ENCODE data around the gene DYRK4. TPM values are rescaled to one million over a fixed set of nuclear protein-coding genes. Genes with fewer than 3 reads are reported as not detected.

The DYRK4 gene
- total and polyA plus RNA-seq, 2 of the 8 experiments (the other 6 are each of a cell fraction or from before 2014, with no cell fraction given), result 10.5 to 11.4 TPM

GRCh38 chr12:4628406-4628805 lies 66.4 kb downstream of the DYRK4 start:
- H3K14ac ChIP-seq (ENCODE audit: insufficient read length), result no peak overlapping the region
- FAIRE-seq, result no peak
- H4K8ac ChIP-seq (ENCODE audit: extremely low read depth, insufficient read depth, low read length), result no peak overlapping the region; the same call in 1 of the 2 replicates
- no peaks in the 10 kb centered on the region; a peak in 1 of 7 replicates for H3K27me3 ChIP-seq (replicated peaks in 1 of 4; ENCODE audit: control insufficient read depth in 3 of 4, extremely low read depth in 1 of 4, insufficient read depth in 3 of 4, low read length in 3 of 4)
- H2BK12ac ChIP-seq (ENCODE audit: low read depth, low read length), result no peak overlapping the region
- CTCF ChIA-PET (ENCODE audit: partially characterized antibody), result interaction anchor here (0.9 kb wide), 1 partner anchor 25 kb away, joined by 5 read pairs; no protein-coding TSS in a partner anchor
- no peak overlapping the region for H4K91ac ChIP-seq (replicated peaks; ENCODE audit: insufficient read length, low read length)
- H2BK120ac ChIP-seq (replicated peaks; ENCODE audit: low read depth, low read length), result no peak overlapping the region
- H4K5ac ChIP-seq (ENCODE audit: insufficient read length, low read depth, low read length), result no peak overlapping the region
- H4K20me1 ChIP-seq (replicated peaks in 1 of 2; ENCODE audit: control insufficient read depth in 1 of 2, insufficient read depth in 2 of 2, low read length in 2 of 2), result no peaks in the 10 kb centered on the region
- H3K79me2 ChIP-seq (ENCODE audit: control insufficient read depth in 1 of 2, insufficient read depth in 2 of 2, low read length in 2 of 2), result no peaks in the 10 kb centered on the region
- H3K56ac ChIP-seq (replicated peaks; ENCODE audit: insufficient read length, low read depth, low read length), result no peak overlapping the region
- no peak overlapping the region for H3K18ac ChIP-seq (ENCODE audit: extremely low read depth, low read length)
- TF ChIP-seq EZH2 (IDR thresholded peaks at IDR 0.05; ENCODE audit: low read depth, low read length, severe bottlenecking) (no peak), RNF2 (IDR thresholded peaks at IDR 0.05; ENCODE audit: borderline replicate concordance, low read depth, low read length, missing control alignments, poor library complexity, severe bottlenecking) (no peak), CBX5 (IDR thresholded peaks at IDR 0.05; ENCODE audit: low read depth, low read length) (no peak)
- H3K79me1 ChIP-seq (ENCODE audit: low read depth, low read length), result no peaks in the 10 kb centered on the region
- WGBS, 2 experiments (ENCODE audit: extremely low coverage in 1 of 2, insufficient coverage in 1 of 2, insufficient read length in 1 of 2, insufficient replicate concordance in 2 of 2, low coverage in 1 of 2, low lambda C conversion rate in 2 of 2, missing lambda C conversion rate in 1 of 2), result 95% methylated on average over 10 of the region's 10 CpGs; no CpG with 5 or more reads in 1 of the 2 experiments
- H3K23ac ChIP-seq (ENCODE audit: insufficient read length), result no peak overlapping the region
- no peak overlapping the region for H3K4me3 ChIP-seq (ENCODE audit: extremely low read depth in 1 of 4, insufficient read depth in 2 of 4, low read depth in 3 of 4, low read length in 4 of 4)
- H2BK5ac ChIP-seq (ENCODE audit: low read depth, low read length), result no peak overlapping the region
- no peak overlapping the region for H2AK5ac ChIP-seq (ENCODE audit: low read depth, low read length)
- no peak overlapping the region for H2BK20ac ChIP-seq (ENCODE audit: low read length)
- no peak for DNase-seq (ENCODE audit: low read depth in 1 of 2, low spot score in 2 of 2)
- POLR2A ChIA-PET (ENCODE audit: partially characterized antibody), result no interaction called here
- H3K27ac ChIP-seq (ENCODE audit: low read depth, low read length), result no peak overlapping the region
- no peaks in the 10 kb centered on the region for H3K36me3 ChIP-seq (ENCODE audit: control insufficient read depth in 2 of 4, insufficient read depth in 4 of 4, low read length in 3 of 4)
- H2BK15ac ChIP-seq (ENCODE audit: low read length), result no peak overlapping the region
- no peak overlapping the region for H2AFZ ChIP-seq (ENCODE audit: low read length)
- H3K9me3 ChIP-seq (ENCODE audit: insufficient read depth in 2 of 2, low read depth in 1 of 2, low read length in 1 of 2), result peaks cover 5% of the 10 kb centered on the region in 2 experiments; a peak in 1 of 4 replicates
- H3K4me2 ChIP-seq (ENCODE audit: insufficient read depth in 1 of 2, low read depth in 2 of 2, low read length in 2 of 2), result no peak overlapping the region
- no peak overlapping the region for H3K9ac ChIP-seq (replicated peaks in 1 of 4; ENCODE audit: extremely low read depth in 1 of 4, low read depth in 3 of 4, low read length in 3 of 4)
- no peaks in the 10 kb centered on the region for H3K23me2 ChIP-seq (ENCODE audit: low read depth, low read length)
- no peak overlapping the region for H3K4ac ChIP-seq (replicated peaks; ENCODE audit: insufficient read length, low read depth, low read length)
- H3K4me1 ChIP-seq (replicated peaks in 1 of 4; ENCODE audit: control insufficient read depth in 3 of 4, insufficient read depth in 4 of 4, low read length in 3 of 4), result peaks cover 0 to 5% (median 0%) of the 10 kb centered on the region in 4 experiments; a peak in 2 of 7 replicates

Measured in H1 (cell line).